ENCODE data around the gene IFNA17.
"Not testable (repeated sequence)": the region's sequence is repeated elsewhere in the genome, so short reads cannot be mapped to it uniquely, and the experiment has no call there.

DNA sequence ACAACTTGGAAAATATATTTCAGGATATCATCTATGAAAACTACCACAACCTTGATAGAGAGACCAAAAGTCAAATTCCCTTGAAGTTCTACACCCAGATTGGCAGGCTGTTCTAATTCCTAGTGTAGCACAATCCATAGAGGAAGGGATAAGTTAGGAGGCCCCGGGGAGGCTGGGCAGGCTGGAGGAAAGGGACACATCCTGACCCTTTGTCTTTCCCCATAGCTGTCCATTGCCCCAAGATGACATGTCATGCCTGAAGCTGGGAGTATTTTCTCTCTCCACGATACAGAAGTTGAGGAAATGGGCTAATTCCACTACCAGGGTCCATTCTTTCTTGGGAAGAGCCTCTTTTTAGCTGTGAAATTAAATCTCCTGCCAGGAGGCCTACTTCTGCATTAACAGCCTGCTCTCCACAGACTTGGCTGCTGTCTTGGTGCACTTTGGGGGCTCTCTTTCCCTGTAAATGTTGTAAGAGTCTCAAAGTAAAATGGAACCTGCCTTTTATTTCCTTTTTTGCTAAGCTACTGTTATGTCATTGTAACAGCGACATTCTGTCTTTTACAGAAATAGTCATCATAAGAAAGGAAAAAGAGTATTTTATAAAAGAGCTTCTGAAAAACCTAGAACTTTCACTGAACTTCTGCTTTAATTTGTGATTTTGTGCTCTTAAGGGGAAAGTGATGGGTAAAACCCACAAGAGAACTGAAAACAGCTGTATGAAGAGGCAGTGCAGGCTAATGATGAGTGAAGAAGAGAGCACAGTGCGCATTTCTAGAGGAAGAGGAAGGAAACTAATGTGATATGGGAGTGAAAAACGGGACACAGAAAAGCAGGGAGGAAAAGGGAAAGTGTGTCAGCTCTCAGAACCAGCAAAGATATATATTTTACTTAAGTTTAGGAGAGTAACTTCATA is 14.4 kb downstream of the IFNA17 start:
- TF ChIP-seq, protein P1, sequence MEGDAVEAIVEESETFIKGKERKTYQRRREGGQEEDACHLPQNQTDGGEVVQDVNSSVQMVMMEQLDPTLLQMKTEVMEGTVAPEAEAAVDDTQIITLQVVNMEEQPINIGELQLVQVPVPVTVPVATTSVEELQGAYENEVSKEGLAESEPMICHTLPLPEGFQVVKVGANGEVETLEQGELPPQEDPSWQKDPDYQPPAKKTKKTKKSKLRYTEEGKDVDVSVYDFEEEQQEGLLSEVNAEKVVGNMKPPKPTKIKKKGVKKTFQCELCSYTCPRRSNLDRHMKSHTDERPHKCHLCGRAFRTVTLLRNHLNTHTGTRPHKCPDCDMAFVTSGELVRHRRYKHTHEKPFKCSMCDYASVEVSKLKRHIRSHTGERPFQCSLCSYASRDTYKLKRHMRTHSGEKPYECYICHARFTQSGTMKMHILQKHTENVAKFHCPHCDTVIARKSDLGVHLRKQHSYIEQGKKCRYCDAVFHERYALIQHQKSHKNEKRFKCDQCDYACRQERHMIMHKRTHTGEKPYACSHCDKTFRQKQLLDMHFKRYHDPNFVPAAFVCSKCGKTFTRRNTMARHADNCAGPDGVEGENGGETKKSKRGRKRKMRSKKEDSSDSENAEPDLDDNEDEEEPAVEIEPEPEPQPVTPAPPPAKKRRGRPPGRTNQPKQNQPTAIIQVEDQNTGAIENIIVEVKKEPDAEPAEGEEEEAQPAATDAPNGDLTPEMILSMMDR (IDR thresholded peaks at IDR 0.05): not testable (repeated sequence)
- not testable (repeated sequence) for TF ChIP-seq POLR2AphosphoS5, POLR2A (IDR thresholded peaks at IDR 0.05)

Measured in prostate gland (tissue), 2 donors.